HG03575 (cell line): ENCODE data around the gene ATM.

Source experiments
- ATAC-seq: cut with Tn5 transposase; IDR thresholded peaks from one replicate; pipeline ENCODE4 v1.9.1; 2021; ENCODE audit not compliant: unreplicated experiment, insufficient number of reproducible peaks, low FRiP score; ENCODE audit errors: extremely low read depth

ATM gene

DNA sequence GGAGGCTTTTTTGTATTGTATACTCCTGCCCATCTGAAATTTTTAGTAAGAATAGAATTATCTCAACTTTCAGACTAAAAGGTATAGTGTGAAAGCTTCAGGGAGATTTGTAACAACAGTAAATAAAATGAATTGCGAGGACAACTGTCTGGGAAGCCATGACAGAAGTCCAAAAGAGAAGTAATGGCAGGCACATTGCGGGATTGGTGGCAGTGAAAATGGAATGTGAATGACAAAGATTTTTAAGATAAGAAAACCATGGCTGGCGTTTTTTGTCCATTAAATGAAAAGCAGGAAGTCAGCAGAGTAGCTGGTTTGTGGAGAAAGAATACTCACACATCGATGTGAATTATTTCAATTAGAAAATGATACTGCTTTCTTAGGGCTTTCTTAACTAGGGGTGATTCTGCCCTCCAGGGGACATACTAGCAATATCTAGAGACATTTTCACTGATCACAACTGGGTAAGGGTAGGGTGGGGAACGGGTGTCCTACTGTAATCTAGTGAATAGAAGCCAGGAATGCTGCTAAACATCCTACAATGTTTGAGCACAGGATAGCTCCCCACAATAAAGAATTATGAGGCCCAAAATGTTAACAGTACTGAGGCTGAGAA lies 2.0 kb upstream of the ATM start:
- no peak for ATAC-seq

DNA sequence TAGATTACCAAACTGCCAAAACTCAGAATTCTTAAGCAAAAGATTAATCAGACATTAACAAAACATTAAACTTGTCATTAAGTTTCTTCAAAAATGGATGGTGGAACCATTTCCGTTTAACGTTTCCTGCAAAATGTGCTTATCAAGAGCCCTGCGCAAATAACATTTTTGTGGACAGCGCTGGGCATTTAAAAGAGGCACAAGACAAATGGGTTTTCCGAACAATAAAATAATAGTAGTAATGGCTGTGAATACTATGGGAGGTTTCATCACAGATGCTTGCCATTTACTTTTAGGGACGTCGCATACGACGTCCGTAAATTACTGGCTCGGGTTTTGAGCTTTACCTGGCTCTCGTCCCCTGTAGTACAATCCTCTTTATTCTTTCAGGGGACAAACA lies 1.5 kb upstream of the ATM start:
- no peak for ATAC-seq

DNA sequence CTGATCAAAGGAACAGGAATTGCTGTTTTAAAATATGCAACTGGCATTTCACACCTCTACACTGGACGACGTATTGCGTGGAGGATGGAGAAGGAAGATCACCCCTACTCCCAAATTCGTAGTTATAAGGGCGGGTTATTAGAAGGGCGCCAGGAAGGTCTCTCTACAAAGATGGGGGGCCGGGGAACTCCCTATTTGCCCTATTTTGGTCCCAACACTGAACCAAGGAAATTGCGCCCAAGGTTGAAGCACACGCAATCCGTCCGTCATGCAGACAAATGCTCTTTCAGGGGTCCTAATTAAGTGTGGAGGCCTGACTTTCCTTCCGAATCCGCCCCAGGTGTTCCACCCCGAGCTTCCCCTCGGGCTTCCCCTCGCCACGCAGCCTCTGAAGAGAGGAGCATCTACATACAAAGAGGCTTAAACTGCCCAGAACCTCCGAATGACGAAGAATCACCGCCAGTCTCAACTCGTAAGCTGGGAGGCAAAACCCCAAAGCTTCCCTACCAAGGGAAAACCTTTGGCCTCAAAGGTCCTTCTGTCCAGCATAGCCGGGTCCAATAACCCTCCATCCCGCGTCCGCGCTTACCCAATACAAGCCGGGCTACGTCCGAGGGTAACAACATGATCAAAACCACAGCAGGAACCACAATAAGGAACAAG lies 825 bp upstream of the ATM start:
- peak; percentile 0 for ATAC-seq

DNA sequence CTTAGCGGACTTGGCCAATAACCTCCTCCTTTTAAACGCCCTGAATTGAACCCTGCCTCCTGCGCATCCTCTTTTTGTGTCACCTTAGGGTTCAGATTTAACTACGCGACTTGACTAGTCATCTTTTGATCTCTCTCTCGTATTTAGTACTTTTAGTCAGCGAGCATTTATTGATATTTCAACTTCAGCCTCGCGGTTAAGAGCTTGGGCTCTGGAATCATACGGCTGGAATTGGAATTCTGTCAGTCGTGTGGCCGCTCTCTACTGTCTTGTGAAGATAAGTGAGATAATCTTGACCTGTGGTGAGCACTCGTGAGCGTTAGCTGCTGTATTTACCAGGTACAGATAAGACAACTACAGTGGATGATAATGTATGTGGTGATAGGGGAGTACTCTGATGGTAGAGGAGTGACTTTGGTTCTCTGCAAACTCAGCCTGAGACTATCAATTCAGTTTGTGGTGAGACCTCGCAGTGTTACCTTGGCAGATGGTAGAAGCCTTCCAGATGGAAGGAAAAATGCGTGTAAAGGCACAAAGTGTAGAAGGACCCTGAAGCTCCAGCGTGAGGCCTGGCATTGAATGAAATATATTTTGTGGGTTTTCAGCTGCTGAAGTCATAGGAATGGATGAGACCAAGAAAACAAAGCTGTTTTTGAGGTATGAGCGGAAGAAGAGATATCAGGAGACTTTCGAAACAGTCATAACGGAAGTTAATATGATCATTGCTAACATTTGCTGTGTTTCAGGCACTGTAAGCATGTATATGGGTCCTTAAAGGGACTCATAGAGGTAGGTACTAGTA lies 682 bp downstream of the ATM start:
- ATAC-seq, result peak; percentile 25

DNA sequence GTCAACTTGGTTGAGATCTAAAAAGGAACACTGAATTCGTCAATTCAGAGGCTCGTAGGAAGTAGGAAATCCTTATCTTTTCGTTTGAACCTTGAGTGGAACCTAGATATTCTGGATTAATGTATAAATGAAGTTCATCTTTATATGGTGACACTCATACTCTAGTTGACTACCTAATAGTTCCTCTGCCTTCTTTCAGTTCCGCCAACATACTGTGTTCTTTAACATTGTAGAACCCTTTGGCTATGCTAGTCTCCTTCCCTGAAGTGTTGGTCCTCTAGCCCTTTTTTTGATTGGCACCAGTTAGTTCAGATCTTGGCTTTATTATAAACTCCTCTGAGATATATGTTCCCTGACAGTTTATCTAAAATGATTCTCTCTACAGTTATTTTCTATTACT lies 1.5 kb downstream of the ATM start:
- ATAC-seq, result no peak

DNA sequence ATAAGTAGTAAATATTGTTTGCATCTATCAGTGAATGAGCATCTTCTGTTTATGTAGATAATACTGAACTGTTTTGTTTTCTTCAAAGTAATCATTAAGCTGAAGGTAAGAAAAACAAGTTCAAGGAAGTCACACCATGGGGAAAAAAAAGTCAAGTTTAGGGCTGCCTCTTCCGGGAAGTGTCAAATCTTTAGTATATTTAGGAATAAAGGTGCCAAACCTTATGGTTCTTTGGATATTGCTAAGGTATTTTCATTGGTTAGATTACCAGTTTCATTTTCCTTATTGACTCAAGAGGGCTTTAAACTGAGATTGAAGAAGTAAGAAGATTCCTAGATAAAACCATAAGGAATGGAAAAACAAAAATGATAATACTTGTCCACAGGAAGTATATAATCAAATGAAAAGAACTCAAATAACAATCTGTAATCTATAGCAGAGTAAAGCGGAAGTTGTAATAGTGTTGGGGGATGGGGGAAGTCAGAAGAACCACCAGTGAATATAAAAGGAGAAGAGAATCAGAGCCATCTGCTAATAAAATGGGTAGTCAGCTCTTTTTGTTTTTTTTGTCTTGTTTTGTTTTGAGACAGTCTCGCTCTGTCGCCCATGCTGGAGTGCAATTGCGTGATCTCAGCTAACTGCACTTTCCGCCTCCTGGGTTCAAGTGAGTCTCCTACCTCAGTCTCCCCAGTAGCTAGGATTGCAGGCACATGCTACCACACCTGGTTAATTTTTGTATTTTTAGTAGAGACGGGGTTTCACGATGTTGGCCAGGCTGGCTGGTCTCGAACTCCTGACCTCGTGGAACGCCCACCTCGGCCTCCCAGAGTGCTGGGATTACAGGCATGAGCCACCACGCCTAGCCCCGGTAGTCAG lies 2.3 kb downstream of the ATM start:
- no peak for ATAC-seq

DNA sequence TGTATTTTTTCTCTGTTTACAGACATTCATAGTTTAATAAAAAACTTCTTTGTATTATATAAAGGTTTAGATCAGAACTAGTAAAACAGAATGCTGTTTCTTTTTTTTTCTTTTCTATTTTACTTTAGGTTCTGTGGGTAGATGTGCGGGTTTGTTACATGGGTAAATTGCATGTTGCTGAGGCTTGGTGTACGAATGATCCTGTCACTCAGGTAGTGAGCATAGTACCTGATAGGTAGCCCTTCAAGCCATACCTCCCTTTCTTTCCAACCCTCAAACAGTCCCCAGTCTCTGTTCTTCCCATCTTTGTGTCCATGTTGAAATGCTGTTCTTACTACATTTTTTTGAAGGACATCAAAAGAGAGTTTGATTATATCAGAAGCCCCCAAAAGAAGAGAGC lies 3.2 kb downstream of the ATM start:
- ATAC-seq, result no peak

DNA sequence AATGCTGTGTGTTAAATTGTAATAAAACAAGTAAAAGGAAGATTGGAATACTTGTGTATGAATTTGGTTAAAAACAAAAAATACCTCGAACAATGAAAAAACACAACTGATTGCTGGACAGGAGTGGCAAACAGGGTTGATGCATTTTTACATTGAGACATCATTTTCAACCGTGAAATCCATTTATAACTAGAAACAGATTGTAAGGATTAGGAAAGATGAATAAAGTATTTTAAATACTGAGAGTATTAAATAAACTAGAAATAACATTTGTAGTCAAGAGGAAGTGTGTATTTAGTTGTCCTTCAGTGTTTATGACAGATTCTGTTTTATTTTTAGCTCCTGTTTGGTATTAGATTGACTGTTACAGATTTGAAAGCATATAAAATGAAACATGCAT lies 5.4 kb downstream of the ATM start:
- ATAC-seq, result no peak

DNA sequence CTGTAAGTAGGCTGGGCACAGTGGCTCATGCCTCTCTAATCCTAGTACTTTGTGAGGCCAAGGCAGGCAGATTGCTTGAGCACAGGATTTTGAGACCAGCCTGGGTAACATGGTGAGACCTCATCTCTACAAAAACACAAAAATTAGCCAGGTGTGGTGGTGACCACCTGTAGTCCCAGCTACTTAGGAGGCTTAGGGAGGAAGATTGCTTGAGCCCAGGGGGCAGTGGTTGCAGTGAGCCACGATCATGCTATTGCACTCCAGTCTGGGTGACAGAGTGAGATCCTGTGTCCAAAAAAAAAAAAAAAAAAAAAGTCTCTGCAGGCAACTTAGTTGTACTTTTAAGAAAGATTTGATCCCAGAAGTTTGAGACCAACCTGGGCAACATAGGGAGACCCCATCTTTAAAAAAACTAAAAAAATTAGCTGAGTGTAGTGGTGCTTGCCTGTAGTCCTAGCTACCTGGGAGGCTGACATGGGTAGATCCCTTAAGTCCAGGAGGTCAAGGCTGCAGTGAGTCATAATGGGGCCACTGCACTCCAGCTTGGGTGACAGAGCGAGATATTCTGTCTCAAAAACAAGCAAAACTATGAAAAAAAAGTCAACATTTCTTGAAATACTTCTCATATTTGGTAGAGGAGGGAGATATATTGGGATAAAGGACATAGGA lies 10.5 kb downstream of the ATM start:
- ATAC-seq, result no peak

DNA sequence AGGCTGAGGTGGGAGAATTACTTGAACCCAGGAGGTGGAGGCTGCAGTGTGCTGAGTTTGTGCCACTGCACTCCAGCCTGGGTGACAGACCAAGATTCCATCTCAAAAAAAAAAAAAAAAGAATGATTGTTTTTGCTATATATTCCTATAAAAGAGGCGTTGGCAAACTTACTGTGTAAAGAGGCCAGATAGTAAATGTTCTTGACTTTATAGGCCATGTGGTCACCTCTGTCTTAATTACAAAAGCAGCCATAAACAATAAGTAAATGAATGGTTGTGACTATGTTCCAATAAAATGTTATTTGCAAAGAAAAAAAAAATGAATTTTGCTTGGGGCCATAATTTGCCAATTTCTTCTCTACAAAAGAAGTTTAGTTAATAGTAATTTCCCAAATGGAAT lies 12.3 kb downstream of the ATM start:
- ATAC-seq, result no peak

DNA sequence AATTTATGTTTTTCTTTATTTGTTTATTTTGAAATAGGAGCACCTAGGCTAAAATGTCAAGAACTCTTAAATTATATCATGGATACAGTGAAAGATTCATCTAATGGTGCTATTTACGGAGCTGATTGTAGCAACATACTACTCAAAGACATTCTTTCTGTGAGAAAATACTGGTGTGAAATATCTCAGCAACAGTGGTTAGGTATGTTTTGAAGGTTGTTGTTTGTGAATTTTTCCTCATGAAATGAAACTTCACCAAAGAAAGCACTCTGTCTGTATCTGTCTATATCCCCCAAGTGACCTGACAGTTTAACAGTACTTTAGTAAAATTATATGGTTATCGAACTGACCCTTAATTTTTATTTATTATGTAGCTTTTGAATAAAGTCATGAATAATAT lies 12.8 kb downstream of the ATM start:
- ATAC-seq, result no peak

DNA sequence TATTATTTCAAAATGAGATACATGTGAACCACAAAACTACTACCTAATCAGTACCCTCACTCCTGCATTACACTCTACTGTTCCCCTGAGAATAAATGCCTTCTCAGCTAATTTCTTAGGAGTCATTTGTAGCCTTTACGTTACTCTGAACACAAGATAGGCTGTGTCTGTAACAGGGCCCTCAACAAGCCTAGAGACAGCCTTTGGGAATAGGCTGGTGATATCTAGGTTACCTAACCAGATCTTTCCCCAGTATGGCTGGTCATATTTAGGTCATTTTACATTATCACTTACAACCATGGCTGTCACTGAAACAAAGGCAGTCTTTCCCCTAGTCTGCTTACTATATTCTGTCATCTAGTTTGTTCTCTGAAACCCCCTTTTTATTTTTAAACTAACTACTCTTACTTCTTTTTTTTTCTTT lies 14.2 kb downstream of the ATM start:
- peak; percentile 26 for ATAC-seq

DNA sequence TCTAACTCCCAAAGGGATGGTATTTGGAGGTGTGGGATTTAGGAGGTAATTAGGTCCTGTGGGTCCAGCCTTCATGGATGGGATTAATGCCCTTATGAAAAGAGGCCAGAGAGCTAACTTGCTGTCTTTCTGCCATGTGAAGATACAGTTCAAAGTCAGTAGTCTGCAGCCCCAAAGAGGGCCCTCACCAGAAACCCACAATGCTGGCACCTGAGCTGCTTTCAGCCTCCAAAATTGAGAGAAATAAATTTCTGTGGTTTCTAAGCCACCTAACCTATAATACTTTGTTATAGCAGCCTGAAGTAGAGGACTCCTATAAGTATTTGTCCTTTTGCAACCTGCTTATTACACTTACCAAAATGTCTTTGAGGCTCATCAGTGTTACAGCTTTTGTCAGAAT lies 16.2 kb downstream of the ATM start:
- no peak for ATAC-seq

DNA sequence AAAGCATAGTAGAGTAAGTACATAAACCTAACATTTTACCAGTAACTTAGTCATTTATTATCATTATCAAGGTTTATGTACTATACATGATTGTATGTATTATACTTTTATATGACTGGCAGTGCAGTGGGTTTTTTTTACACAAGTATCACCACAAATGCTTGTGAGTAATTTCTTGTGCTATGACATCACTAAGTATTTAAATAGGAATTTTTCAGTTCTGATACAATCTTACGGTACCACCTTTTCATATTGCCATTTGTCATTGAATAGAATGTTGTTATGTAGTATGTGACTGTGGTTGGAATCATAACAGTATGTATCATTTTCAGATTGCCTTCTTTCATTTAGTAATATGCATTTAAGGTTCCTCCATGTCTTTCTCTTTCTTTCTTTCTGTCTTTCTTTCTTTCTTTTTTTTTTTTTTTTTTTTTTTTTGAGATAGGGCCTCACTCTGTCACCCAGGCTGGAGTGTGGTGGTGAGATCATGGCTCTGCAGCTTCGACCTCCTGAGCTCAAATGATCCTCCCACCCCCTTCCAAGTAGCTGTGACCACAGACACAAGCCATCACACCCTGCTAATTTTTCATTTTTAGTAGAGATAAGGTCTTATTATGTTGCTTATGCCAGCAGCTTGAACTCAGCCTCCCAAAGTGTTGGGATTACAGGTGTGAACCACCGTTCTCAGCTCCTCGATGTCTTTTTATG lies 18.6 kb downstream of the ATM start:
- no peak for ATAC-seq

DNA sequence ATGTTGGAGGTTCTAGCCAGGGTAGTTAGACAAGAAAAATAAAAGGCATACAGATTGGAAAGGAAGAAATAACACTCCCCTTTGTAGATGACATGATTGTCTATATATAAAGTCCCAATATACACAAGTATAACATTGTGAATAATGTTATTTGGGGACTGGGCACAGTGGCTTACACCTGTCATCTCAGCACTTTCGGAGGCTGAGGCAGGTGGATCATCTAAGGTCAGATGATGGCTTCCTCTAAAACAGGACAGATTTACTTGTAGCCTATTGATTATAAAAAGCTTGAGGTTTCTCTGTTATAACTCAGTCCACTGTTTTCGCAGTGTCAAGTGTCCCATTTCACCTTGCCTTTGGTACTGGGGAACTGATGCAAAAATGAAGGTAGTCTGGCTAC lies 19.6 kb downstream of the ATM start:
- ATAC-seq, result no peak

DNA sequence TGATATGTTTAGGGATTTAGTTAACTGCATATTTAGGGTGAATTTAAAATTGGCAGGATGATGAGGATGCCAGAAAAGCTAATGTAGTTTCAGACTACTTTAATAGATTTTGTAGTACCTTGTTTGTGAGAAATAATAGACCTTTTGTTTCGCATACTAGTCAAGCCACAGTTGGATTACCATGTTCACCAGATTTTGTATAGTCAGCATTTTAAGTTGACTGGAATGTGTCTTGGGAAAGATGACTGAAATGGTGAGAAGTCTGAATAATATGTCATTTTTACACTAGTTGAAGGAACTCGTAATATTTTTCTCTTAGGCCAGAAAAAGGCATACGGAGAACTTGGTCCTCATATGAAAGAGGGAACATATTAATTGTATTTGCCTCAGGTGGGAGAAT lies 23.4 kb downstream of the ATM start:
- ATAC-seq, result no peak

DNA sequence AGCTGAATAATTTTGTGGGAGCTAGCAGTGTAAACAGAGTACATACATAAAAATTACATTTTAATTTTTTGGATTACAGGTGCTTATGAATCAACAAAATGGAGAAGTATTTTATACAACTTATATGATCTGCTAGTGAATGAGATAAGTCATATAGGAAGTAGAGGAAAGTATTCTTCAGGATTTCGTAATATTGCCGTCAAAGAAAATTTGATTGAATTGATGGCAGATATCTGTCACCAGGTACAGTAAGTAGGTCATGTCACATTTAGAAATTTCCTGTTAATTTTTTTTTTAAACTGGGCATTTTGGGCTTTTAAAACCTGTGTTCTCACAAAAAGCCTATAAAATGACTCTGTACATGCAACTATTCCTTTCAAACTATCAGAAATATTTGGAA lies 24.0 kb downstream of the ATM start:
- ATAC-seq, result no peak

DNA sequence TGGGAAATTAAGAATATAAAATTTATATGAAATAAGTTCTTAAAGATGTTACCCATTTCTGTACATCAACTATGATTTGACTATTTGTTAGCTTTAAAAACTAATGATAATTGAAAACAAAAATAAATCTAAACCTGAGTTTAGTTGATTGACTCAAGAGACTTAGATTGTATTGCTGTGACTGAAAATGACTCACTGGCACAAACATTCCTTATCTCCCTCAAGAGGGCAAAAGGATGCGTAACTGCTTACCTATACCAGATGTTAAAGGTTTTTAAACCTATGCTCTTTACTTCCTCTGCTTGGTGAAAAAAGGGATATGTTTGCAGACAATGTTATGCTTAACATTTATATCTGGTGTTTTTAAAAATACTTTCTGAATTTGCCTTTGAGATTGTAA lies 30.3 kb downstream of the ATM start:
- ATAC-seq, result no peak
